Measurements from ENCODE around the gene C19orf67.

DNA sequence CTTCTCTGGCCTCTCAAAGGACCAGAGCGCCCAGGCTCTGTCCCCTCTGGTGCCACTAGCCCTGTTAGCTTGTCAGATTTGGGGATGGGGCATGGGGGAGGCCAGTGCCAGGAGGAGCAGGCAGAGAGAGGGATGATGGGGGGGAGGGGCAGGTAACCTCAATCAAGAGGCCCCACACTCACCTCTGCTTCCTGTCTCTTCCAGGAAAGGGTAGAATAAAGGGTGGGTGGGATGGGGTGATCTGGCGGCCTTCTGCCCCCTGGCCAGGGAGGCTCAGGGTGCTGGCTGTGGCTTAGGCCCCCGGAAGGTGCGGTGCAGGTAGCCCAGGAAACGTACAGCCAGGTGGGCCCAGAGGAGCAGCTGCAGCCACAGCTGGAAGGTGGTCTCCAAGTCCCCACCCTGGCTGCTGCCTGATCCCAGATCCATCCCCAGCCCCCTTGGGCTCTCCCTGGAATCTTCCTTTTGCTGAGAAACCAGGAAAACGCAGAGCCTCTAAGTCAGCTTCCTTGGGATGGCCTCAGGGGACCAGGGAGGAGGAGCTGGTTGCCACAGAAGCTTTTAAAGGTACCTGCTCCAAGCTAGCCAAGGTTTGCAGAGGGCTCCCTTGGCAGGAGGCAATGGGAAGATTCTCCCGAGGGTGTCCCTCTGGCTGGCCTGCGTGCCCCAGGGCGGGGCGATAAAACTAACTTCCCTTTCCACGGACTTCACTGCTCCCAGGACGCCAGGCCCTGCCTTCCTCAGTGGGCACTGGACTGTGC, 26.6 kb upstream of the C19orf67 start:
- TF ChIP-seq, protein P1, sequence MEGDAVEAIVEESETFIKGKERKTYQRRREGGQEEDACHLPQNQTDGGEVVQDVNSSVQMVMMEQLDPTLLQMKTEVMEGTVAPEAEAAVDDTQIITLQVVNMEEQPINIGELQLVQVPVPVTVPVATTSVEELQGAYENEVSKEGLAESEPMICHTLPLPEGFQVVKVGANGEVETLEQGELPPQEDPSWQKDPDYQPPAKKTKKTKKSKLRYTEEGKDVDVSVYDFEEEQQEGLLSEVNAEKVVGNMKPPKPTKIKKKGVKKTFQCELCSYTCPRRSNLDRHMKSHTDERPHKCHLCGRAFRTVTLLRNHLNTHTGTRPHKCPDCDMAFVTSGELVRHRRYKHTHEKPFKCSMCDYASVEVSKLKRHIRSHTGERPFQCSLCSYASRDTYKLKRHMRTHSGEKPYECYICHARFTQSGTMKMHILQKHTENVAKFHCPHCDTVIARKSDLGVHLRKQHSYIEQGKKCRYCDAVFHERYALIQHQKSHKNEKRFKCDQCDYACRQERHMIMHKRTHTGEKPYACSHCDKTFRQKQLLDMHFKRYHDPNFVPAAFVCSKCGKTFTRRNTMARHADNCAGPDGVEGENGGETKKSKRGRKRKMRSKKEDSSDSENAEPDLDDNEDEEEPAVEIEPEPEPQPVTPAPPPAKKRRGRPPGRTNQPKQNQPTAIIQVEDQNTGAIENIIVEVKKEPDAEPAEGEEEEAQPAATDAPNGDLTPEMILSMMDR (IDR thresholded peaks at IDR 0.05), result no peak
- no peak for TF ChIP-seq POLR2A (IDR thresholded peaks at IDR 0.05)
